Measurements from ENCODE around the gene CUBN.

DNA sequence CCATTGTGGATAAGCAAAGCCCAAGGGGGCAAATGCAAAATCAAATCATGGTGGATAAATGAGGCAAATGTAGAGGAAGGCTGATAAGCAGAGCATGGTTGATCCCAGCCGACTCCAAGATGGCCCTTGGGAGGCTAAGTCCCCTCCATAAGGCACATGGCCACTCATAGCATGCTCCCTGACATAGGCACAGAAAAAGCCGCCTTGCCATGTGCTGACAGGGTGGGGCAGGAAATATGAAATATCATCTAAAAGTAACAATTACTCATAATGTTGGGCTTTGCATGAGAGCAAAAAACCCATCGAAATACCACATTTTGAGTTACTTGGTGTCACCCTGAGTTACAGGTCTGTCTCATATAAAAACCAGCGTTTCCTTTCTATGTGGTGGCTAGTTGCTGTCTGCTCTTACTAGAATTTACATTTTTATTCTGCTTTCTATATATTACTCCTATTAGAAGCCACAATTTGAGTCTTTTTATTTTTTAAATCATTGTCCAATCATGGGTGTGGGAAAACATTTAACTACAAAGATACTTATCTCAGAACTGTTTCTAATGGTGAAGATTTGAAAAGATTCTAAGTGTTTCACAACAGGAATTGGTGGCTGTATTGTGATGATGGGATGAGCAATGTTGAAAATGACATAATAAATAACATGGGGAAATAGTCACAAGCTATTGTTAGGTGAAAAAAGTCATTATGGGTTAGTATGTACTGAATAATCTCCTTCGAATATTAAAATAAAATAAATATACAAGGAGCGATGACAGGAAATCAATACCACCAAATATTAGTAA is 102.7 kb downstream of the CUBN start:
- no peak for TF ChIP-seq POLR2AphosphoS5 (IDR thresholded peaks at IDR 0.05)
- TF ChIP-seq, protein P1, sequence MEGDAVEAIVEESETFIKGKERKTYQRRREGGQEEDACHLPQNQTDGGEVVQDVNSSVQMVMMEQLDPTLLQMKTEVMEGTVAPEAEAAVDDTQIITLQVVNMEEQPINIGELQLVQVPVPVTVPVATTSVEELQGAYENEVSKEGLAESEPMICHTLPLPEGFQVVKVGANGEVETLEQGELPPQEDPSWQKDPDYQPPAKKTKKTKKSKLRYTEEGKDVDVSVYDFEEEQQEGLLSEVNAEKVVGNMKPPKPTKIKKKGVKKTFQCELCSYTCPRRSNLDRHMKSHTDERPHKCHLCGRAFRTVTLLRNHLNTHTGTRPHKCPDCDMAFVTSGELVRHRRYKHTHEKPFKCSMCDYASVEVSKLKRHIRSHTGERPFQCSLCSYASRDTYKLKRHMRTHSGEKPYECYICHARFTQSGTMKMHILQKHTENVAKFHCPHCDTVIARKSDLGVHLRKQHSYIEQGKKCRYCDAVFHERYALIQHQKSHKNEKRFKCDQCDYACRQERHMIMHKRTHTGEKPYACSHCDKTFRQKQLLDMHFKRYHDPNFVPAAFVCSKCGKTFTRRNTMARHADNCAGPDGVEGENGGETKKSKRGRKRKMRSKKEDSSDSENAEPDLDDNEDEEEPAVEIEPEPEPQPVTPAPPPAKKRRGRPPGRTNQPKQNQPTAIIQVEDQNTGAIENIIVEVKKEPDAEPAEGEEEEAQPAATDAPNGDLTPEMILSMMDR (IDR thresholded peaks at IDR 0.05), result no peak
- TF ChIP-seq POLR2A (IDR thresholded peaks at IDR 0.05), result no peak
- TF ChIP-seq EP300 (IDR thresholded peaks at IDR 0.05), result no peak
